Lower leg skin (tissue), 3 donors: ENCODE measurements around the gene BBS4.
"Not testable (repeated sequence)": the region's sequence is repeated elsewhere in the genome, so short reads cannot be mapped to it uniquely, and the experiment has no call there.

Source experiments
- CTCF ChIP-seq, 3 donors: fragments of 450-650 bp; IDR thresholded peaks; one replicate each; pipeline ENCODE4 v1.5.1; 2016; ENCODE audit warnings: antibody characterized with exemption in 3 of 3, mild to moderate bottlenecking in 3 of 3, moderate library complexity in 2 of 3
- POLR2A ChIP-seq, 2 donors: fragments of 450-650 bp; IDR thresholded peaks; one replicate each; pipeline ENCODE4 v1.6.1; 2016 to 2017; ENCODE audit warnings: antibody characterized with exemption in 2 of 2, mild to moderate bottlenecking in 1 of 2, moderate library complexity in 1 of 2

GRCh38 chr15:72663931-72664330 lies 22.1 kb upstream of the BBS4 start:
- TF ChIP-seq POLR2A, CTCF (IDR thresholded peaks at IDR 0.05): not testable (repeated sequence)
